Measurements from ENCODE around the gene CORO1C.

DNA sequence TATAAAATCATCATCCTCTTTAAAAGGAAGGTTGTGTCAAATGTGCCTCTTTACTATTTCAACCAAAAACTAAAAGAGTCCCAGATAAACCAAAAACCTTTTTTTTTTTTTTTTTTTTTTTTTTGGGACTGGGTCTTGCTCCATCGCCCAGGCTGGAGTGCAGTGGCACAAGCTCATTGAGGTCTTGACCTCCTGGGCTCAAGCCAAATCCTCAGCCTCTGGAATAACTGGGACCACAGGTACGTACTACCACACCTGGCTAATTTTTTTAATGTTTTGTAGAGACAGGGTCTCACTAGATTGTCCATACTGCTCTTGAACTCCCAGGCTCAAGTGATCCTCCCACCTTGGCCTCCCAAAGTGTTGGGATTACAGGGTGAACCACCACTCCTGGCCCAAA, 81.2 kb downstream of the CORO1C start:
- TF ChIP-seq REST (IDR thresholded peaks at IDR 0.05) (no peak), RAD21 (IDR thresholded peaks at IDR 0.05) (no peak), JUND (IDR thresholded peaks at IDR 0.05) (no peak), SP1 (IDR thresholded peaks at IDR 0.05) (no peak)
- TF ChIP-seq, protein P1, sequence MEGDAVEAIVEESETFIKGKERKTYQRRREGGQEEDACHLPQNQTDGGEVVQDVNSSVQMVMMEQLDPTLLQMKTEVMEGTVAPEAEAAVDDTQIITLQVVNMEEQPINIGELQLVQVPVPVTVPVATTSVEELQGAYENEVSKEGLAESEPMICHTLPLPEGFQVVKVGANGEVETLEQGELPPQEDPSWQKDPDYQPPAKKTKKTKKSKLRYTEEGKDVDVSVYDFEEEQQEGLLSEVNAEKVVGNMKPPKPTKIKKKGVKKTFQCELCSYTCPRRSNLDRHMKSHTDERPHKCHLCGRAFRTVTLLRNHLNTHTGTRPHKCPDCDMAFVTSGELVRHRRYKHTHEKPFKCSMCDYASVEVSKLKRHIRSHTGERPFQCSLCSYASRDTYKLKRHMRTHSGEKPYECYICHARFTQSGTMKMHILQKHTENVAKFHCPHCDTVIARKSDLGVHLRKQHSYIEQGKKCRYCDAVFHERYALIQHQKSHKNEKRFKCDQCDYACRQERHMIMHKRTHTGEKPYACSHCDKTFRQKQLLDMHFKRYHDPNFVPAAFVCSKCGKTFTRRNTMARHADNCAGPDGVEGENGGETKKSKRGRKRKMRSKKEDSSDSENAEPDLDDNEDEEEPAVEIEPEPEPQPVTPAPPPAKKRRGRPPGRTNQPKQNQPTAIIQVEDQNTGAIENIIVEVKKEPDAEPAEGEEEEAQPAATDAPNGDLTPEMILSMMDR (IDR thresholded peaks at IDR 0.05; ENCODE audit: low read depth, low read length, missing input control): no peak

Data from liver (tissue), 3 donors.